Keratinocyte (primary cell): ENCODE results near the gene POPDC2.

Source experiments
- CTCF ChIP-seq, 3 experiments: IDR thresholded peaks in 1 of 3; conservative IDR thresholded peaks in 1 of 3; optimal IDR thresholded peaks in 1 of 3; 2 replicates in 2 of 3; 3 replicates in 1 of 3; pipeline versions ENCODE3 to v1.5.1; 2011; ENCODE audit warnings: low read length in 3 of 3, mild to moderate bottlenecking in 3 of 3, moderate library complexity in 2 of 3, control low read depth in 1 of 3, inconsistent platforms in 1 of 3; ENCODE audit not compliant: insufficient read depth in 2 of 3; ENCODE audit errors: extremely low read depth in 1 of 3
- EZH2 ChIP-seq: IDR thresholded peaks from one replicate; pipeline ENCODE4 v1.6.1; 2012; ENCODE audit warnings: inconsistent platforms, mild to moderate bottlenecking, low read length, moderate library complexity

- no peak for TF ChIP-seq CTCF (optimal IDR thresholded peaks at IDR 0.05 in 1 of 3, IDR thresholded peaks at IDR 0.05 in 1 of 3, conservative IDR thresholded peaks at IDR 0.05 in 1 of 3; ENCODE audit: extremely low read depth in 1 of 3, insufficient read depth in 2 of 3, low read length in 3 of 3)
- TF ChIP-seq EZH2: no peak
Measured at GRCh38 chr3:119620899-119621298, 39.5 kb downstream of the POPDC2 start.
